Measurements from ENCODE around the gene FOXO3.
"Not testable (repeated sequence)": the region's sequence is repeated elsewhere in the genome, so short reads cannot be mapped to it uniquely, and the experiment has no call there.

Gene FOXO3

DNA sequence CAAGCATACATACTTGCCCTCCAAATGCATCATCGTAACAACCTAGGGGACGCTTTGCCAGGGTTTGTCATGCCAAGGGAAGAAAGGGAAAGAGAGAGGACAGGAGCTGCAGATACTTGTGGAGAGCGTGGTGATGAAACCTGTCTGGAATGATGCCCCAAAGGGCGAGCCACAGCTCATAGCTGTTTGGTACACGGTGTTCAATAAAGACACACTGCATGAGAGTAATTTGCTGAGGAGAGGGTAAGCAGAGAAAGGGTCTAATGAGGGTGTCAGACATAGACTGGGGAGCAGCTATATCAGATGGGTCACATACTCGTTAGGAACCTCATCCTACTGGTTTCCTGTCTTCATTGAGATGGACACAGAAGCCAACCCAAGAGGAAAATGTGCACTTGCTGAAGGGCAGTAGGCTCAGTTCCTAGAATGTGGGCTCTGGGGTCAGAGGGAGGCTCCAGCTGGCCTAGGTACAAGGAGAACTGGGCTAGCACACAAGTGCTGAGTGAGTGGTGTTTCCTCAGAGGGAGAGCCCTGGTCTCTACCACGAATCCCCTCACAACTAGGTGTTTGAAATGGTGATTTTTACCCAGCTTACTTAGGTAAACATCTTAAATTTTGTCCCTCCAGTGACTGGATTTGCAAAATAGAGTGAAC is 5.2 kb upstream of the FOXO3 start:
- FAIRE-seq, result no peak
- no peak for DNase-seq (ENCODE audit: low spot score)

DNA sequence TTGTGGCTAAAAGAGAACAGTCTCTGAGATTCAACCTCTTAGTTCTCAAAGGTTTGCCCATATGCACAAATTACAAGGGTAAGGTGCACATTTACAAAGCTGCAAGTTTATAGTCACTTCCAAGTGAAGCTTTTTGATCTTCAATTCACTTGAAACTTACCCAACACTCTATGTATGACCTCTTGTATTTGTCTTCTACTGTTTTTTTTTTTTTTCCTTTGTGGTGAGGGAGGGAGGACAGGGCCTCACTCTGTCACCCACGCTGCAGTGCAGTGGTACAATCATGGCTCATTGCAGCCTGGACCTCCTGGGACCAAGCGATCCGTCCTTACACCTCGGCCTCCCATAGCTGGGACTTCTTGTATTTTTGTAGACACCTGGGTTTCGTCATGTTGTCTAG is 4.5 kb upstream of the FOXO3 start:
- FAIRE-seq (no peak), DNase-seq (ENCODE audit: low spot score) (no peak)

- DNase-seq (ENCODE audit: low spot score) (no peak), FAIRE-seq (no peak)
Measured at GRCh38 chr6:108556866-108557493, 3.7 kb upstream of the FOXO3 start.

DNA sequence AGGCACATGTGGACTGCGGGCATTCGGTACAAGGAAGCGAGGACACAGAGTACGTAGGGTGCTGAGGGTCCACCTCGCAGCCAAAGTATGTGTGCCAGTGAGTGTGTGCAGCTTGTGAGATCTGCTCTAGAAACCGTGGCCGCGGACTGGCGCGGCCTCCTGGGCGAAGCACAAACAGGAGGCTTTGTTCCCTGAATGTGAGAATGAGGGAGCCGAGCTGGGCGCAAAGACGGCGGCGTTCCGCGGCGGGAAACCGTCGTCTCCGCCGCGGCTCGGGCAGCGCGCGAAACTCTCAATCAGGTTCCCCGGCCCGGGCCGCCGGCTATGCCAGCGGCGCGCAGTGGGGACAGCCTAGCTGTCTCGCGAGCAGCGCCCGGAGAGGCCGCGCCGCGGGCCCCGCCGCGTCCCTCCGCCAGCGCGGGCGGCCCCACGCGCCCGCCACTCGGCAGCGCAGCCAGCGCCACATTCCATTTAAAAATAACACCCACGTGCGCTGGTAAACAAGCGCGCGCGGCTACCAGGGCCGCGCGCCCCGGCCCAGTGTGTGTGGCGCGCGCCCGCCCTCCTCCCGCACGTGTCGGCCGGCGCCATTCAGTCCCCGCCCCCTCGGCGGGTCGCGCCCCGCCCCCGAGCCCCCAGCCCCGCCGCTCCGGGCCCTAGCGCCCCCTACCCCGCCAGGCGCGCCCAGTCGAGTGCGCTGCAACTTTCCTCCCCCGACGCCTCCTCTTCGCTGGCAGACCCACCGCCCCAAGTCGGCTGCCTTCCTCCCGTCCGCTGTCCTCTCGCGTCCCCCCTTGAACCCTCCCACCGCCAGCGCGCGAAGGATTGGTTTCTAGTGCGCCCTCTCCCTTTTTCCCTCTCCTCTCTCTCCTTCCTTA is 3.0 kb upstream of the FOXO3 start:
- FAIRE-seq (no peak), DNase-seq (ENCODE audit: low spot score) (peak; percentile 68)

DNA sequence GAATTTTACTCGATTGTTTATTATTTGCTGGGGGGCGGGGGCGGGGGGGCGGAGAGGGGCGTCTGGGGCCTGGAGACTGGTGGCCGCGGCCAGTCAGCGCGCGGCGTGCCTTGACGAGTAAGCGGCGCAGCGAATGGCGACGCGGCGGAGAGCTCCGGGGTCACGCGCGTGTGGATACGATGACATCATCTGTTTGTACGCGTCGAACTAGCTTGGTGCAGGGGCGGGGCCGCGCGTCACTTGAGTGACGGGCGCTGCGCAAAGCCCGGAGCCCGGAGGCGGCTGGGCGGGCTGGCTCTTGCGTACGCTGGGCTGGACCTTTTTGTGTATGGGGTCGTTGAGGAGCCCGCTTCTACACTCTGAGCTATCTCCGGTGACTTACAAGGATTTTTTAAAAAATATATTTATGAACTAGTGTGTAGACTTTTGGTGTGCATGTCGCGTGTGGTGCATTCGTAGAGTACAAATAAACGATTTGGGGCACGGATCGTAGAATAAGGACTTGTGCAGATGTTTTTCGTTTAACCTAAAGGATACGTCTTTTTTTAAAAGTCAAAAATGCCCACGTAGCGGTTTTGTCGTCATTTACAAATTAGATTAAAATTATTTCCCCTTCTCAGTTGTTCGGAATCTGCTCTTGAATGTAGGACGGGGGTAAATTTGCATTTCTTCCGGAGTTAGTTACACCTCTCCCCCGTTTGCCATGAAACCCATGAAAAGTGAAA is 2.2 kb upstream of the FOXO3 start:
- DNase-seq (ENCODE audit: low spot score) (peak; percentile 83), FAIRE-seq (no peak)

- FAIRE-seq (no peak), DNase-seq (ENCODE audit: low spot score) (peak; percentile 58)
Measured at GRCh38 chr6:108559097-108559883, 1.4 kb upstream of the FOXO3 start.

GRCh38 chr6:108559884-108560462 is 744 bp upstream of the FOXO3 start:
- FAIRE-seq (no peak), DNase-seq (ENCODE audit: low spot score) (no peak)

DNA sequence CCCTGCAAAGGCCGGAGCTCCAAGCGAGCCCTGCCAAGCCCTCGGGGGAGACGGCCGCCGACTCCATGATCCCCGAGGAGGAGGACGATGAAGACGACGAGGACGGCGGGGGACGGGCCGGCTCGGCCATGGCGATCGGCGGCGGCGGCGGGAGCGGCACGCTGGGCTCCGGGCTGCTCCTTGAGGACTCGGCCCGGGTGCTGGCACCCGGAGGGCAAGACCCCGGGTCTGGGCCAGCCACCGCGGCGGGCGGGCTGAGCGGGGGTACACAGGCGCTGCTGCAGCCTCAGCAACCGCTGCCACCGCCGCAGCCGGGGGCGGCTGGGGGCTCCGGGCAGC is 561 bp downstream of the FOXO3 start:
- DNase-seq (ENCODE audit: low spot score); FAIRE-seq: not testable (repeated sequence)

GRCh38 chr6:108561742-108562502 is 1.2 kb downstream of the FOXO3 start:
- DNase-seq (ENCODE audit: low spot score) (no peak), FAIRE-seq (no peak)

DNA sequence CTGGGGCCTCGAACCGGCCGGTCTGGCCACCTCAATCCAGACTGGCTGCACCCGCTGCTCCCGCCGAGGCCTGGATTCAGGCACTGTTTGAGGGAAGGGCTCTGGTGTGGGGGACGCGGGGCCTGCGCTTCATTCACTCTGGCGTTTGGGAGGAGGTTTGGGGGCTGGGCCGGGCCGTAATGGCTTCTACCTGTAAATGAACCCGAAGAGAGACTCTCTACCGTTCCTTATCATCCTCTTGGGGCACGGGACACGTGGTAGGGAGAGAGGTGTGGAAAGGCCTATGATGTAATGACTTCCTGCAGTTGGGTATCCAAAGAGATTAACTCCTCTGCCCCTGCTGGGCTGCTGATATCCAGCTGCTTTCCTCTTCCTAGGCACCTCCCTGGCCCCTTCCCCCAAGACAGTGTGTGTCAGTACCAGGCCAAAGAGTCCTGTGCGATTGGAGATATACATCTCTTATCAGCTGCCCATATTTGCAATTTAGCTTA is 1.8 kb downstream of the FOXO3 start:
- FAIRE-seq, result no peak
- peak; percentile 60 for DNase-seq (ENCODE audit: low spot score)

DNA sequence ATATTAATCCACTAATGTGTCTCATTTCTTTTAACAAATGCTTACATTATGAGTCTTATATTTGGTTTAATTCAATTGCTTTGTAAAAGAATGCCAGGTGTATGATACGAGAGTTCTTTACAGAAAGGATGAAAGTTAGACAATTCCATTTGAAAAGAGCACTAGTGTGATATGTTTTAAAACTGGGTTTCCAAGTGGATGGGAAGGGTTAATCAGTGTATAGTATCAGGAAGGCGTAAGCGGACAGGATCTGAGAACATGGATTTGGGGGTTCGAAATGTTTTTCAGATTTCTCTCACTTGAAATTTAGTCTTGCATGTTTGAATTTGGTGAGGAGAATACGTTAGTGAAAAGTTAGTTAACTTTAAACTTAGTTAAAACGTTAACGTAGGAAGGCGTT is 2.6 kb downstream of the FOXO3 start:
- FAIRE-seq, result no peak
- no peak for DNase-seq (ENCODE audit: low spot score)

- DNase-seq (ENCODE audit: low spot score) (peak; percentile 39), FAIRE-seq (no peak)
Measured at GRCh38 chr6:108564178-108564577, 3.5 kb downstream of the FOXO3 start.

DNA sequence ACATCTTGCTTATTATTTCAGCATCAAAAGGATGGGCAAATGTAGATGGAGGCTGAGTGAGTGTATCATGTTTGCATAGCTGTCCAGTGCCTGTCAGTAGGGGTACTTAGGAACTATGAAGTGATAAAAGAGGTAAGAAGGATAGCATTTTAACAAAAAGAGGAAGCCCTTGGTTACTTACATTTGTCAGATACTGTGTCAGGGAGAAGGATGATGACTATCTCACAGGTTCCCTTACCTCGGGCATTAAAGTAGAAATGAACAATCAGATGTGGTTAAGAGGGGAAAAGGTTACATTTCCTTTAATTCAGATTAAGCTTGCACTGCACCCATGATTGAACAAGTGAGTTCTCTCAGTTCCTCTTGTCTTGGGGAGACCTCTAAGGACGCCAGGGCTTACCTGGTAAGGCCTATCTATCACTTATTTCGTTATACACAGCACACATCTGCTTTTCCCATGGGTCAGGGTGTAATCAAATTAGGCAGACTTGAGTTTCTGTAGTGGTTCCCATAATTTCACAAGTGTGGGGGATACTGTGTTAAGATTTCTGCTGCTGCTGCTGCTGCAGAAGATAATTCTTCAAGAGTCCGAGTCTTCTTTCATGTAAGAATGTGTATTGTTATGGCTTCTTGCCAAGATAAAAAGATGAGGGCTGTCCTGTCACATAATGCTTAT is 4.5 kb downstream of the FOXO3 start:
- no peak for DNase-seq (ENCODE audit: low spot score)
- no peak for FAIRE-seq

GRCh38 chr6:108565893-108566292 is 5.2 kb downstream of the FOXO3 start:
- no peak for DNase-seq (ENCODE audit: low spot score)
- FAIRE-seq, result no peak

- FAIRE-seq, result no peak
- no peak for DNase-seq (ENCODE audit: low spot score)
Measured at GRCh38 chr6:108566406-108566805, 5.7 kb downstream of the FOXO3 start.

- FAIRE-seq, result no peak
- no peak for DNase-seq (ENCODE audit: low spot score)
Measured at GRCh38 chr6:108568101-108568500, 7.4 kb downstream of the FOXO3 start.

GRCh38 chr6:108568551-108569305 is 8.0 kb downstream of the FOXO3 start:
- DNase-seq (ENCODE audit: low spot score) (no peak), FAIRE-seq (no peak)

- DNase-seq (ENCODE audit: low spot score), result no peak
- FAIRE-seq, result no peak
Measured at GRCh38 chr6:108570517-108570916, 9.8 kb downstream of the FOXO3 start.

Data from urothelium cell line (cell line).